Esophagus squamous epithelium (tissue), 4 donors: ENCODE results near the gene HLA-DPA1.
"Not testable (repeated sequence)": the region's sequence is repeated elsewhere in the genome, so short reads cannot be mapped to it uniquely, and the experiment has no call there.

Experiments
- POLR2A ChIP-seq, 4 donors: fragments of 450-650 bp; IDR thresholded peaks; one replicate each; pipeline ENCODE4 v1.6.1; 2017; ENCODE audit warnings: antibody characterized with exemption in 4 of 4, mild to moderate bottlenecking in 4 of 4, moderate library complexity in 3 of 4
- TF ChIP-seq, protein P1 (sequence below), 6 experiments: fragments of 450-650 bp in 4 of 6; fragments of 200-600 bp in 2 of 6; sonication (generic) in 2 of 6; IDR thresholded peaks; one replicate each; pipeline ENCODE4 v1.5.1; 2016 to 2019; ENCODE audit warnings: antibody characterized with exemption in 6 of 6, mild to moderate bottlenecking in 4 of 6, moderate library complexity in 4 of 6

DNA sequence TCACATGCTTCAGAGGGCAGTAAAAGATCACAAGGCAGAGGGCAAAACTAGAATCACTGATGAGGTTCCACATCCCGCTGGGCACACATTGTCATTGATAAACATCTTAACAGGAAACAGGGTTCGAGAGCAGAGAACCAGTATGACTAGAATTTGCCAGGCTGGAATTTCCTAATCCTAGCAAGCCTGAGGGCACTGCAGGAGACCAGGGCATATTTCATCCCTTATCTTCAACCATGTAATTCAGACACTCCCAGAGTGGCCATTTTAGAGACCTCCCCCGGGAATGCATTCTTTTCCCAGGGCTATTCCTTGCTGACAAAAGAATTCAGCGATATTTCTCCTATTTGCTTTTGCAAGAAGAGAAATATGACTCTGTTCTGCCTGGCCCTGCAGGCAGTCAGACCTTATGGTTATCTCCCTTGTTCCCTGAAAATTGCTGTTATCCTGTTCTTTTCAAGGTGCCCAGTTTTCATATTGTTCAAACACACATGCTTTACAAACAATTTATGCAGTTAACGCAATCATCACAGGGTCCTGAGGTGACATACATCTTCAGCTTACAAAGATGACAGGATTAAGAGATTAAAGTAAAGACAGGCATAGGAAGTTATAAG is 27.8 kb upstream of the HLA-DPA1 start:
- TF ChIP-seq, protein P1, sequence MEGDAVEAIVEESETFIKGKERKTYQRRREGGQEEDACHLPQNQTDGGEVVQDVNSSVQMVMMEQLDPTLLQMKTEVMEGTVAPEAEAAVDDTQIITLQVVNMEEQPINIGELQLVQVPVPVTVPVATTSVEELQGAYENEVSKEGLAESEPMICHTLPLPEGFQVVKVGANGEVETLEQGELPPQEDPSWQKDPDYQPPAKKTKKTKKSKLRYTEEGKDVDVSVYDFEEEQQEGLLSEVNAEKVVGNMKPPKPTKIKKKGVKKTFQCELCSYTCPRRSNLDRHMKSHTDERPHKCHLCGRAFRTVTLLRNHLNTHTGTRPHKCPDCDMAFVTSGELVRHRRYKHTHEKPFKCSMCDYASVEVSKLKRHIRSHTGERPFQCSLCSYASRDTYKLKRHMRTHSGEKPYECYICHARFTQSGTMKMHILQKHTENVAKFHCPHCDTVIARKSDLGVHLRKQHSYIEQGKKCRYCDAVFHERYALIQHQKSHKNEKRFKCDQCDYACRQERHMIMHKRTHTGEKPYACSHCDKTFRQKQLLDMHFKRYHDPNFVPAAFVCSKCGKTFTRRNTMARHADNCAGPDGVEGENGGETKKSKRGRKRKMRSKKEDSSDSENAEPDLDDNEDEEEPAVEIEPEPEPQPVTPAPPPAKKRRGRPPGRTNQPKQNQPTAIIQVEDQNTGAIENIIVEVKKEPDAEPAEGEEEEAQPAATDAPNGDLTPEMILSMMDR (IDR thresholded peaks at IDR 0.05), result not testable (repeated sequence)
- TF ChIP-seq POLR2A (IDR thresholded peaks at IDR 0.05), result not testable (repeated sequence)
